ENCODE results near the gene ABCC3. TPM values are rescaled to one million over a fixed set of nuclear protein-coding genes. Genes with fewer than 3 reads are reported as not detected.

ABCC3 gene
- total RNA-seq, 1 experiment from 2014 or later = 0.16 TPM

- no peak overlapping the region for H3K4me3 ChIP-seq
- H3K4me1 ChIP-seq = peaks cover 24% of the 10 kb centered on the region
- H3K36me3 ChIP-seq = no peaks in the 10 kb centered on the region
- no peaks in the 10 kb centered on the region for H3K9me3 ChIP-seq (replicated peaks)
- DNase-seq = no peak
- no peak overlapping the region for H3K27ac ChIP-seq
- no peaks in the 10 kb centered on the region for H3K27me3 ChIP-seq
Measured at GRCh38 chr17:50658616-50659015, 23.9 kb downstream of the ABCC3 start.

- no peaks in the 10 kb centered on the region for H3K27me3 ChIP-seq
- H3K9me3 ChIP-seq (replicated peaks) = no peaks in the 10 kb centered on the region
- H3K4me1 ChIP-seq = peaks cover 24% of the 10 kb centered on the region
- H3K27ac ChIP-seq = no peak overlapping the region
- DNase-seq = no peak
- H3K4me3 ChIP-seq = no peak overlapping the region
- H3K36me3 ChIP-seq = no peaks in the 10 kb centered on the region
Measured at GRCh38 chr17:50659179-50659578, 24.5 kb downstream of the ABCC3 start.

GRCh38 chr17:50660042-50660886, 25.6 kb downstream of the ABCC3 start:
- Histone ChIP-seq H3K27me3 (no peaks in the 10 kb centered on the region), H3K4me3 (no peak overlapping the region), H3K9me3 (replicated peaks) (no peaks in the 10 kb centered on the region), H3K4me1 (peaks cover 24% of the 10 kb centered on the region), H3K27ac (peak overlapping the region; percentile 35), H3K36me3 (no peaks in the 10 kb centered on the region)
- DNase-seq = peak; percentile 58 to 74

GRCh38 chr17:50660887-50661345, 26.2 kb downstream of the ABCC3 start:
- H3K9me3 ChIP-seq (replicated peaks) = no peaks in the 10 kb centered on the region
- no peak overlapping the region; the same call in 1 of the 2 replicates for H3K27ac ChIP-seq
- H3K27me3 ChIP-seq = no peaks in the 10 kb centered on the region
- peaks cover 24% of the 10 kb centered on the region for H3K4me1 ChIP-seq
- no peak overlapping the region for H3K4me3 ChIP-seq
- no peaks in the 10 kb centered on the region for H3K36me3 ChIP-seq
- no peak for DNase-seq

GRCh38 chr17:50661348-50661747, 26.7 kb downstream of the ABCC3 start:
- Histone ChIP-seq H3K27me3 (no peaks in the 10 kb centered on the region), H3K4me3 (no peak overlapping the region), H3K4me1 (peaks cover 24% of the 10 kb centered on the region), H3K36me3 (no peaks in the 10 kb centered on the region), H3K27ac (no peak overlapping the region), H3K9me3 (replicated peaks) (no peaks in the 10 kb centered on the region)
- no peak for DNase-seq

GRCh38 chr17:50661795-50662391, 27.2 kb downstream of the ABCC3 start:
- no peaks in the 10 kb centered on the region for H3K9me3 ChIP-seq (replicated peaks)
- H3K4me1 ChIP-seq = peaks cover 24% of the 10 kb centered on the region
- no peaks in the 10 kb centered on the region for H3K36me3 ChIP-seq
- H3K27ac ChIP-seq = no peak overlapping the region
- peak in 1 of 2 experiments; percentile 31 for DNase-seq
- H3K27me3 ChIP-seq = no peaks in the 10 kb centered on the region
- no peak overlapping the region for H3K4me3 ChIP-seq

GRCh38 chr17:50662632-50663225, 28.0 kb downstream of the ABCC3 start:
- no peak for DNase-seq
- Histone ChIP-seq H3K4me3 (no peak overlapping the region), H3K4me1 (peaks cover 24% of the 10 kb centered on the region), H3K36me3 (no peaks in the 10 kb centered on the region), H3K27me3 (no peaks in the 10 kb centered on the region), H3K27ac (no peak overlapping the region), H3K9me3 (replicated peaks) (no peaks in the 10 kb centered on the region)

GRCh38 chr17:50663812-50664374, 29.2 kb downstream of the ABCC3 start:
- Histone ChIP-seq H3K36me3 (no peaks in the 10 kb centered on the region), H3K27me3 (no peaks in the 10 kb centered on the region), H3K27ac (no peak overlapping the region), H3K4me3 (no peak overlapping the region), H3K4me1 (peaks cover 24% of the 10 kb centered on the region), H3K9me3 (replicated peaks) (no peaks in the 10 kb centered on the region)
- DNase-seq = no peak

GRCh38 chr17:50664788-50665458, 30.2 kb downstream of the ABCC3 start:
- Histone ChIP-seq H3K27ac (no peak overlapping the region), H3K4me1 (peaks cover 23% of the 10 kb centered on the region), H3K9me3 (replicated peaks) (no peaks in the 10 kb centered on the region), H3K27me3 (no peaks in the 10 kb centered on the region), H3K4me3 (no peak overlapping the region), H3K36me3 (no peaks in the 10 kb centered on the region)
- DNase-seq = no peak

GRCh38 chr17:50665838-50666237, 31.2 kb downstream of the ABCC3 start:
- DNase-seq = no peak
- no peak overlapping the region for H3K27ac ChIP-seq
- H3K27me3 ChIP-seq = no peaks in the 10 kb centered on the region
- H3K4me1 ChIP-seq = peaks cover 14% of the 10 kb centered on the region
- H3K9me3 ChIP-seq (replicated peaks) = no peaks in the 10 kb centered on the region
- no peaks in the 10 kb centered on the region for H3K36me3 ChIP-seq
- H3K4me3 ChIP-seq = no peak overlapping the region

- Histone ChIP-seq H3K27ac (no peak overlapping the region), H3K36me3 (no peaks in the 10 kb centered on the region), H3K4me1 (peaks cover 9% of the 10 kb centered on the region), H3K4me3 (no peak overlapping the region), H3K27me3 (no peaks in the 10 kb centered on the region), H3K9me3 (replicated peaks) (no peaks in the 10 kb centered on the region)
- no peak for DNase-seq
Measured at GRCh38 chr17:50666316-50666715, 31.6 kb downstream of the ABCC3 start.

GRCh38 chr17:50667259-50668024, 32.8 kb downstream of the ABCC3 start:
- no peak for DNase-seq
- Histone ChIP-seq H3K4me3 (no peak overlapping the region), H3K4me1 (no peaks in the 10 kb centered on the region), H3K36me3 (no peaks in the 10 kb centered on the region), H3K9me3 (replicated peaks) (no peaks in the 10 kb centered on the region), H3K27ac (no peak overlapping the region), H3K27me3 (no peaks in the 10 kb centered on the region)

- DNase-seq = no peak
- no peaks in the 10 kb centered on the region for H3K27me3 ChIP-seq
- H3K4me1 ChIP-seq = no peaks in the 10 kb centered on the region
- no peak overlapping the region for H3K27ac ChIP-seq
- no peak overlapping the region for H3K4me3 ChIP-seq
- H3K36me3 ChIP-seq = no peaks in the 10 kb centered on the region
- H3K9me3 ChIP-seq (replicated peaks) = no peaks in the 10 kb centered on the region
Measured at GRCh38 chr17:50668025-50668837, 33.5 kb downstream of the ABCC3 start.
